ENCODE data around the gene PHF2. TPM values are rescaled to one million over a fixed set of nuclear protein-coding genes. Genes with fewer than 3 reads are reported as not detected.

PHF2 gene
- total RNA-seq, 2 donors from 2014 or later = 22.7 to 23.4 TPM

GRCh38 chr9:93659044-93659836, 82.9 kb downstream of the PHF2 start:
- intact Hi-C loops (cut with DNase I) = no loop called here
- no peak overlapping the region for H3K9ac ChIP-seq (ENCODE audit: low read depth in 2 of 2, low read length in 2 of 2)
- H3K4me3 ChIP-seq = no peak overlapping the region
- H3K36me3 ChIP-seq = peaks cover 6% of the 10 kb centered on the region
- no peak overlapping the region for H3K27ac ChIP-seq
- no peaks in the 10 kb centered on the region for H3K27me3 ChIP-seq
- H3K4me1 ChIP-seq = no peaks in the 10 kb centered on the region
- DNase-seq = no peak
- no peaks in the 10 kb centered on the region for H3K9me3 ChIP-seq
- no peak for TF ChIP-seq CTCF (IDR thresholded peaks at IDR 0.05)

DNA sequence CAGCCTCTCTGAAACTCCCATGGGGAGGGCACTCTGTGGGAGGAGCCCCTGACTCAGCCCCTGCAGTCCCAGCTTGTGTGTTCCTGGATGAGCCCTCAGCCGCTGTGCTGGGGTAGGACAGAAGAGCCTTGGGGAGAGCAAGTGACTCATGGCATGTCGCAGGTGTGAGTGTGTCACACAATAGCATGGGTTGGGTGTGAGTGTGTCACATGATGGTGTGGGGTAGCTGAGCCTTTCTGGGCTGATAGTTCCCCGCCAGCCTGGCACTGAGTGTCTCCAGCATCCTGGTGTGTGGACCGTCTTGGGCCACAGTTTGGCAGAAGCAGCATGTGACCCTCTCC, 83.4 kb downstream of the PHF2 start:
- intact Hi-C loops (cut with DNase I) = no loop called here
- Histone ChIP-seq H3K27ac (no peak overlapping the region), H3K4me1 (no peaks in the 10 kb centered on the region), H3K4me3 (no peak overlapping the region), H3K27me3 (no peaks in the 10 kb centered on the region), H3K9me3 (no peaks in the 10 kb centered on the region), H3K9ac (ENCODE audit: low read depth in 2 of 2, low read length in 2 of 2) (no peak overlapping the region), H3K36me3 (peaks cover 6% of the 10 kb centered on the region)
- TF ChIP-seq CTCF (IDR thresholded peaks at IDR 0.05) = no peak
- no peak for DNase-seq

DNA sequence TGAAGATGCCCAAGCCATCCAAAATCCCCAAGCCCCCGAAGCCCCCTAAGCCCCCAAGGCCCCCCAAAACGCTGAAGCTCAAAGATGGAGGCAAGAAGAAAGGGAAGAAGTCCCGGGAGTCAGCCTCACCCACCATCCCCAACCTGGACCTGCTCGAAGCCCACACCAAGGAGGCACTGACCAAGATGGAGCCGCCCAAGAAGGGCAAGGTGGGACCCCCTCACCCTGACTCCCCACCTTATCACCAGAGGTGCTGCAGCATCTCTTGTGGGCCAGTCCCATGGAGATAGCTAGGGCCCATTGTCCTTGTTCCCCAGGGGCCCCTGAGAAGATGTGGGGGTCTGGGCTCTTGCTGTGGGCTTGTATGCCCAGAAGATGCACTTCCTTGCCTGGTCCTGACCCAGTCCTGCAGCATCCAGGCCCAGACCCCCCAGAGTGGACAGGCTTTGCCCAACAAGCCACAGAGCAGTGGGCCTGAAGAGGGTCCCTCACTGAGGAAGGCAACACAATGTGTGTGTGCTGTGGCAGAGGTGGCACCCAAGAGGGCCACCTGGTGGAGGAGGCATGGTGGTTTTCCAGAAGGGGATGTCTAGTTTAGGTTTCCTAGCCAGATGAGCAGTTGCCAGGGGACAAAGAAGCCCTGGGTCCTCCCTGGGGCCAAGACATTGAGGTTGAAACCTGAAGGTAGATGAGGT, 84.1 kb downstream of the PHF2 start:
- no peak overlapping the region for H3K9ac ChIP-seq (ENCODE audit: low read depth in 2 of 2, low read length in 2 of 2)
- no peak overlapping the region for H3K4me3 ChIP-seq
- TF ChIP-seq CTCF (IDR thresholded peaks at IDR 0.05) = no peak
- H3K27me3 ChIP-seq = no peaks in the 10 kb centered on the region
- H3K4me1 ChIP-seq = no peaks in the 10 kb centered on the region
- H3K36me3 ChIP-seq = peaks cover 3% of the 10 kb centered on the region
- intact Hi-C loops (cut with DNase I) = no loop called here
- no peaks in the 10 kb centered on the region for H3K9me3 ChIP-seq
- no peak overlapping the region for H3K27ac ChIP-seq
- DNase-seq = no peak

- TF ChIP-seq CTCF (IDR thresholded peaks at IDR 0.05) = no peak
- DNase-seq = no peak
- intact Hi-C loops (cut with DNase I) = no loop called here
Observed at GRCh38 chr9:93661591-93661990, 85.2 kb downstream of the PHF2 start.

GRCh38 chr9:93662016-93662638, 85.7 kb downstream of the PHF2 start:
- no peaks in the 10 kb centered on the region for H3K4me1 ChIP-seq
- no peak for TF ChIP-seq CTCF (IDR thresholded peaks at IDR 0.05)
- H3K4me3 ChIP-seq = no peak overlapping the region
- H3K36me3 ChIP-seq = no peaks in the 10 kb centered on the region
- no peak for DNase-seq
- H3K9ac ChIP-seq (ENCODE audit: low read depth in 2 of 2, low read length in 2 of 2) = no peak overlapping the region
- H3K27me3 ChIP-seq = no peaks in the 10 kb centered on the region
- intact Hi-C loops (cut with DNase I) = no loop called here
- H3K9me3 ChIP-seq = no peaks in the 10 kb centered on the region
- H3K27ac ChIP-seq = no peak overlapping the region

More at GRCh38 chr9:93661591-93661990, 85.2 kb downstream of the PHF2 start:
- Histone ChIP-seq H3K4me1 (no peaks in the 10 kb centered on the region), H3K9me3 (no peaks in the 10 kb centered on the region), H3K27me3 (no peaks in the 10 kb centered on the region), H3K9ac (ENCODE audit: low read depth in 2 of 2, low read length in 2 of 2) (no peak overlapping the region), H3K27ac (no peak overlapping the region), H3K36me3 (no peaks in the 10 kb centered on the region), H3K4me3 (no peak overlapping the region)

All from colonic mucosa (tissue), 4 donors.